Spleen (tissue), 7 donors: ENCODE measurements around the gene SNX24.

Source experiments
- CTCF ChIP-seq, 11 experiments: fragments of 200-600 bp in 7 of 11; fragments of 450-650 bp in 4 of 11; sonication (generic) in 4 of 11; IDR thresholded peaks in 8 of 11; conservative IDR thresholded peaks in 3 of 11; 1 replicate in 7 of 11; 2 replicates in 4 of 11; pipeline versions ENCODE4 v1.4.0 to v1.8.0; 2016 to 2021; ENCODE audit warnings: antibody characterized with exemption in 11 of 11, inconsistent platforms in 4 of 11, mild to moderate bottlenecking in 1 of 11
- POLR2AphosphoS5 ChIP-seq, 3 donors: sonication (generic); formaldehyde crosslinking; IDR thresholded peaks; one replicate each; pipeline ENCODE4 v1.5.1; 2017; ENCODE audit warnings: antibody characterized with exemption in 3 of 3
- donor health status: DM: no; HTN: no; CAD: no; lungs with moderate emphysema.
- donor health status: DM: no; HTN: no; CAD: no.
- donor health status: DM: no; HTN: no; CAD: no.

GRCh38 chr5:122978068-122978467, 132.7 kb downstream of the SNX24 start:
- TF ChIP-seq CTCF (IDR thresholded peaks at IDR 0.05 in 8 of 11, conservative IDR thresholded peaks at IDR 0.05 in 3 of 11): no peak
- TF ChIP-seq POLR2AphosphoS5 (IDR thresholded peaks at IDR 0.05): no peak
